T-cell (primary cell): ENCODE results near the gene KIF1A. TPM values are rescaled to one million over a fixed set of nuclear protein-coding genes. Genes with fewer than 3 reads are reported as not detected.

Experiments
- ATAC-seq, 4 experiments: fragments of 200-7000 bp in 3 of 4; fragments of 150-1000 bp in 1 of 4; cut with Tn5 transposase; replicated peaks in 1 of 4; 1 replicate in 3 of 4; 2 replicates in 1 of 4; pipeline ENCODE4 v1.10.0; 2021; ENCODE audit warnings: moderate library complexity in 3 of 4, mild to moderate bottlenecking in 2 of 4, moderate number of reproducible peaks in 1 of 4
- CTCF ChIA-PET, 2 donors: fragments of 300-600 bp; sonication (Branson Sonifier 250); formaldehyde crosslinking; loops; one replicate each; lab custom pipeline; 2022; ENCODE audit warnings: antibody characterized with exemption in 2 of 2; lab: Charles Lee
- POLR2A ChIA-PET, 2 donors: fragments of 300-600 bp; sonication (Branson Sonifier 250); formaldehyde crosslinking; loops; one replicate each; lab custom pipeline; 2022; ENCODE audit warnings: antibody characterized with exemption in 2 of 2; lab: Charles Lee
- DNase-seq, 35 experiments: peaks; one replicate each; pipeline versions ENCODE4 v3.0.0 to v3.0.0-alpha.2; 2013 to 2023
- H3K27ac ChIP-seq: one replicate; pipeline ENCODE4 v1.5.1; 2013; ENCODE audit warnings: low read length
- H3K27me3 ChIP-seq, 2 experiments: replicated peaks in 1 of 2; 1 replicate in 1 of 2; 2 replicates in 1 of 2; pipeline versions ENCODE4 v1.6.1 to v1.7.0; 2013; ENCODE audit warnings: low read length in 1 of 2, mixed read lengths in 1 of 2; ENCODE audit not compliant: control insufficient read depth in 2 of 2, insufficient read depth in 2 of 2; ENCODE audit errors: extremely low read depth in 1 of 2
- H3K36me3 ChIP-seq, 2 donors: 1 replicate in 1 of 2; 2 replicates in 1 of 2; pipeline versions ENCODE4 v1.6.1 to v1.7.0; 2013; ENCODE audit warnings: low read length in 1 of 2; ENCODE audit not compliant: control insufficient read depth in 2 of 2, insufficient read depth in 1 of 2; ENCODE audit errors: extremely low read depth in 1 of 2
- H3K4me1 ChIP-seq, 2 experiments: 1 replicate in 1 of 2; 2 replicates in 1 of 2; pipeline versions ENCODE4 v1.6.1 to v1.7.0; 2013; ENCODE audit warnings: low read length in 2 of 2, mixed read lengths in 1 of 2; ENCODE audit not compliant: insufficient read depth in 2 of 2, control insufficient read depth in 1 of 2; ENCODE audit errors: extremely low read depth in 1 of 2
- H3K4me3 ChIP-seq, 2 donors: 1 replicate in 1 of 2; 2 replicates in 1 of 2; pipeline versions ENCODE4 v1.5.1 to v1.7.0; 2013; ENCODE audit warnings: mild to moderate bottlenecking in 2 of 2, low read length in 1 of 2, moderate library complexity in 1 of 2; ENCODE audit not compliant: control insufficient read depth in 1 of 2; ENCODE audit errors: extremely low read depth in 1 of 2
- H3K9me3 ChIP-seq: 2 replicates; pipeline ENCODE4 v1.7.0; 2013
- H3K27ac Mint-ChIP-seq, 2 donors: one replicate each; pipeline ENCODE4 v1.8.0; 2020 to 2021; ENCODE audit warnings: mild to moderate bottlenecking in 2 of 2, mixed read lengths in 2 of 2
- H3K27me3 Mint-ChIP-seq, 2 donors: one replicate each; pipeline ENCODE4 v1.8.0; 2021 to 2022; ENCODE audit warnings: mixed read lengths in 2 of 2
- H3K36me3 Mint-ChIP-seq: one replicate; pipeline ENCODE4 v1.8.0; 2021; ENCODE audit warnings: mixed read lengths
- H3K4me1 Mint-ChIP-seq, 3 donors: one replicate each; pipeline ENCODE4 v1.8.0; 2020 to 2022; ENCODE audit warnings: mixed read lengths in 3 of 3, mild to moderate bottlenecking in 1 of 3
- H3K4me3 Mint-ChIP-seq, 3 donors: one replicate each; pipeline ENCODE4 v1.8.0; 2020 to 2022; ENCODE audit warnings: mild to moderate bottlenecking in 3 of 3, mixed read lengths in 3 of 3, moderate library complexity in 3 of 3
- H3K9me3 Mint-ChIP-seq, 3 donors: one replicate each; pipeline ENCODE4 v1.8.0; 2020 to 2022; ENCODE audit warnings: mixed read lengths in 3 of 3
- WGBS: methylation state at CpG from one replicate; pipeline ENCODE4 v1.1.5; 2013; ENCODE audit warnings: missing lambda C conversion rate; ENCODE audit not compliant: insufficient coverage; 5-methylcytosine and 5-hydroxymethylcytosine counted together
- total RNA-seq, 35 experiments: library from RNA in 6 of 35; stranded (reverse) in 6 of 35; fragments of 120-200 nt in 1 of 35; gene quantifications; one replicate each; pipeline versions ENCODE4 v1.2.1 to v1.2.4 and lab custom pipeline; 2013 to 2026

The KIF1A gene
- total RNA-seq, 5 donors from 2014 or later (not counting 1 experiment from before 2014, with no cell fraction given), result 0.43 to 0.58 (median 0.51) TPM; not detected in 2

DNA sequence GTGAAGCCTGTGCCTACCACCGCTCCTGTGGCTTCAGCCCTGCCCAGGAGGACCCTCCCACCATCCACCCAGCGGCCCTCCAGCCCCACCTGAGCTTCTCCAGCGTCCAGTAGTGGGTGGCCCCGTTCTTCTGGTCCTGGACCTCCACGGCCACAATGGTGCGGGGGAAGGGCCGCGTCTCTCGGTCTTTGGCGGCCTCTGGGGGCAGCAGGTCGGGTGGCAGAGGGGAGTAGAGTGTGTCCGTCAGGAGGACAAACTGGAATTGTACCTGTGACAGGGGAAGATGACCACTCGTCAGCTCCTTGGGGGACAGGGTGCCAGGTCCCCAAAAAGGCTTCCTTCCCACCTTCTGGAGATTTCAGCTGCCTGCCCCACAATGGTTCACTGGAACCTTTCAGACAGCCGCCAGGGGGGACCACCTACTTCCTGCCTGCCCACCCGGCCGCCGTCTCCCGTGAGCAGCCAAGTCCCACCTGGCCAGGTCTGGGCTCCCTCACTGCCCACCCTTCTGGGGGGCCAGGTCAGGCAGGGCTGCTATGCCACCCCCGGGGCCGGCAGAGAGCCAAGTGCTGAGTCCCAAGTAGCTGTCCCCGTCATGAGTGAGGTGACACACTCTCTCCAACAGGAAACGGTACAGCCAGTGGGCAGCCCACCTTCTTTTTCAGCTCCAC is 59.3 kb downstream of the KIF1A start:
- Histone ChIP-seq H3K4me3 (no peak overlapping the region), H3K27me3 (peaks cover 0 to 12% of the 10 kb centered on the region in 2 experiments), H3K36me3 (no peaks in the 10 kb centered on the region), H3K27ac (no peak overlapping the region), H3K4me1 (no peaks in the 10 kb centered on the region), H3K9me3 (no peaks in the 10 kb centered on the region)
- ChIA-PET CTCF (no interaction called here), POLR2A (no interaction called here)
- no peaks in the 10 kb centered on the region for H3K9me3 Mint-ChIP-seq
- H3K4me1 Mint-ChIP-seq, result no peaks in the 10 kb centered on the region
- no peaks in the 10 kb centered on the region for H3K36me3 Mint-ChIP-seq
- H3K27ac Mint-ChIP-seq, result no peak overlapping the region
- no peak for DNase-seq
- ATAC-seq, result no peak
- WGBS, result 69% methylated on average over 17 of the region's 22 CpGs
- no peaks in the 10 kb centered on the region for H3K27me3 Mint-ChIP-seq
- H3K4me3 Mint-ChIP-seq, result no peak overlapping the region

DNA sequence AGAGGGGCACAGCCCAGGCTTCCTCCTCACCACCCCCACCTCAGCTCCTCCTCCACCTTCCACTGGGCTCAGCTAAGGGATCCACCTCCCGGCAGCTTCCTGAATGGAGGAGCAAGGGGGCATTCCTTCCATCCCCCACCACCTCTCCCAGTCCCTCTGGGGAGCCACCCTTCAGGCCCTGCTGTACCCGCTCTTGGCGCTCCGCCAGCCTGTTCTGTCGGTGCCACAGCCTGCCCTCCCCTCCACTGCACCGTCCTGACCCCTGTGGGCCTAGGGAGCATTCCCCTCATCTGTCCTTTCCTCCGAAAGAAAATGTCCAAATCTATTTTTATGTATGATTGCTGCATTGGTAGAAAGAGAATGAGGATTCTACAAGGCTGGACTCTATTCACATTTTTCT is 59.9 kb downstream of the KIF1A start:
- no peak for DNase-seq
- peaks cover 0 to 12% of the 10 kb centered on the region in 2 experiments for H3K27me3 ChIP-seq
- Mint-ChIP-seq H3K27me3 (no peaks in the 10 kb centered on the region), H3K36me3 (no peaks in the 10 kb centered on the region), H3K9me3 (no peaks in the 10 kb centered on the region), H3K27ac (no peak overlapping the region), H3K4me3 (no peak overlapping the region), H3K4me1 (no peaks in the 10 kb centered on the region)
- no peak for ATAC-seq
- H3K4me1 ChIP-seq, result no peaks in the 10 kb centered on the region
- POLR2A ChIA-PET, result no interaction called here
- no peak overlapping the region for H3K27ac ChIP-seq
- H3K9me3 ChIP-seq, result no peaks in the 10 kb centered on the region
- H3K4me3 ChIP-seq, result no peak overlapping the region
- no peaks in the 10 kb centered on the region for H3K36me3 ChIP-seq
- CTCF ChIA-PET, result no interaction called here
- 96% methylated on average over 3 of the region's 7 CpGs for WGBS

DNA sequence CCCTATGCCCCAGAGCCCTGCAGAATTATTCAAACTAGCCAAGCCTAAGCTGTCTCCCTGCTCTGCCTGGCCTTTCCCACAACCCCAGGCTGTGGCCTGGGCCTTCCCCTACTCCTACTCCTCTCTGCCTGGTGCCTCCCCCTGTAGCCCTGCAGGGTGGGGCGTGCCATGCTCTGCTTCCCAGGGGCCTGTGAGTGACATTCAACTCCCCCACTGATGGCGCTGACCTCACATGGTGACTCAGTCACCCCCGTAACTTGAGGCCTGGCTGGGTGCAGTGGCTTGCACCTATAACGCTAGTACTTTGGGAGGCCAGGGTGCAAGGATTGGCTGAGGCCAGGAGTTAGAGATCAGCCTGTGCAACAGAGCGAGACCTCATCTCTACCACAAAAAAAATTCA is 60.6 kb downstream of the KIF1A start:
- H3K27ac Mint-ChIP-seq, result no peak overlapping the region

GRCh38 chr2:240757086-240757614 is 62.9 kb downstream of the KIF1A start:
- Mint-ChIP-seq H3K27ac (no peak overlapping the region), H3K9me3 (no peaks in the 10 kb centered on the region), H3K27me3 (no peaks in the 10 kb centered on the region), H3K4me3 (no peak overlapping the region), H3K4me1 (no peaks in the 10 kb centered on the region), H3K36me3 (no peaks in the 10 kb centered on the region)
- Histone ChIP-seq H3K4me3 (no peak overlapping the region), H3K9me3 (no peaks in the 10 kb centered on the region), H3K36me3 (no peaks in the 10 kb centered on the region), H3K27me3 (peaks cover 0 to 8% of the 10 kb centered on the region in 2 experiments), H3K4me1 (no peaks in the 10 kb centered on the region), H3K27ac (no peak overlapping the region)
- WGBS, result 84% methylated on average over 14 of the region's 31 CpGs
- no peak for ATAC-seq
- POLR2A ChIA-PET, result no interaction called here
- CTCF ChIA-PET, result interaction anchor here in 1 of 2 donors (1.1 kb wide), 1 partner anchor 243 kb away, joined by 3 read pairs; no protein-coding TSS in a partner anchor
- DNase-seq, result no peak

More for the DNA sequence above, 60.6 kb downstream of the KIF1A start:
- no peaks in the 10 kb centered on the region for H3K4me1 Mint-ChIP-seq
- Histone ChIP-seq H3K36me3 (no peaks in the 10 kb centered on the region), H3K27me3 (peaks cover 0 to 12% of the 10 kb centered on the region in 2 experiments), H3K4me3 (no peak overlapping the region), H3K4me1 (no peaks in the 10 kb centered on the region), H3K9me3 (no peaks in the 10 kb centered on the region), H3K27ac (no peak overlapping the region)
- no peak for DNase-seq
- no peak overlapping the region for H3K4me3 Mint-ChIP-seq
- ChIA-PET CTCF (no interaction called here), POLR2A (no interaction called here)
- no peaks in the 10 kb centered on the region for H3K9me3 Mint-ChIP-seq
- no peak for ATAC-seq
- H3K27me3 Mint-ChIP-seq, result no peaks in the 10 kb centered on the region
- WGBS, result 56% methylated on average over 3 of the region's 5 CpGs
- H3K36me3 Mint-ChIP-seq, result no peaks in the 10 kb centered on the region

GRCh38 chr2:240752209-240752608 is 67.8 kb downstream of the KIF1A start:
- Mint-ChIP-seq H3K27me3 (no peaks in the 10 kb centered on the region), H3K4me3 (no peak overlapping the region), H3K9me3 (no peaks in the 10 kb centered on the region), H3K4me1 (no peaks in the 10 kb centered on the region), H3K36me3 (no peaks in the 10 kb centered on the region), H3K27ac (no peak overlapping the region)
- Histone ChIP-seq H3K27me3 (peaks cover 0 to 8% of the 10 kb centered on the region in 2 experiments), H3K4me1 (no peaks in the 10 kb centered on the region), H3K27ac (no peak overlapping the region), H3K36me3 (no peaks in the 10 kb centered on the region), H3K4me3 (no peak overlapping the region), H3K9me3 (no peaks in the 10 kb centered on the region)
- POLR2A ChIA-PET, result no interaction called here
- CTCF ChIA-PET, result interaction anchor here in 1 of 2 donors (0.6 kb wide), 1 partner anchor 10 kb away, joined by 3 read pairs; no protein-coding TSS in a partner anchor
- DNase-seq (no peak), ATAC-seq (no peak)
- 100% methylated on average over 1 of the region's 10 CpGs for WGBS

- no peaks in the 10 kb centered on the region for H3K4me1 Mint-ChIP-seq
- POLR2A ChIA-PET, result no interaction called here
- H3K9me3 Mint-ChIP-seq, result no peaks in the 10 kb centered on the region
- no peaks in the 10 kb centered on the region for H3K27me3 Mint-ChIP-seq
- H3K4me3 Mint-ChIP-seq, result no peak overlapping the region
- Histone ChIP-seq H3K4me3 (no peak overlapping the region), H3K27ac (no peak overlapping the region), H3K9me3 (no peaks in the 10 kb centered on the region), H3K27me3 (peaks cover 0 to 10% of the 10 kb centered on the region in 2 experiments), H3K4me1 (no peaks in the 10 kb centered on the region), H3K36me3 (no peaks in the 10 kb centered on the region)
- no peaks in the 10 kb centered on the region for H3K36me3 Mint-ChIP-seq
- 92% methylated on average over 21 of the region's 22 CpGs for WGBS
- CTCF ChIA-PET, result no interaction called here
- DNase-seq, result no peak
- no peak overlapping the region for H3K27ac Mint-ChIP-seq
- ATAC-seq, result no peak
These were observed 69.6 kb downstream of the KIF1A start for GRCh38 chr2:240750409-240750808.
